T-helper 2 cell treated with Interferon-gamma antibody and Interleukin-4, amounts not matched to agents 5 μg/mL and 100 μg/mL, for 36 hours (primary cell): ENCODE data around the gene MCCD1.
"Not testable (repeated sequence)": the region's sequence is repeated elsewhere in the genome, so short reads cannot be mapped to it uniquely, and the experiment has no call there.

Experiments used
- DNase-seq: peaks from one replicate; pipeline ENCODE4 v3.0.0; 2021; ENCODE audit warnings: low spot score
- H3K27ac Mint-ChIP-seq: one replicate; pipeline ENCODE4 v1.8.0; 2021; ENCODE audit warnings: mild to moderate bottlenecking, mixed read lengths
- H3K27me3 Mint-ChIP-seq: one replicate; pipeline ENCODE4 v1.8.0; 2021; ENCODE audit warnings: low read depth, mixed read lengths
- H3K36me3 Mint-ChIP-seq: one replicate; pipeline ENCODE4 v1.8.0; 2021; ENCODE audit warnings: low read depth, mixed read lengths
- H3K4me1 Mint-ChIP-seq: one replicate; pipeline ENCODE4 v1.8.0; 2021; ENCODE audit warnings: low read depth, mixed read lengths
- H3K4me3 Mint-ChIP-seq: one replicate; pipeline ENCODE4 v1.8.0; 2022; ENCODE audit warnings: mild to moderate bottlenecking, moderate library complexity, mixed read lengths
- H3K9me3 Mint-ChIP-seq: one replicate; pipeline ENCODE4 v1.8.0; 2021; ENCODE audit warnings: mixed read lengths

MCCD1 gene, protein sequence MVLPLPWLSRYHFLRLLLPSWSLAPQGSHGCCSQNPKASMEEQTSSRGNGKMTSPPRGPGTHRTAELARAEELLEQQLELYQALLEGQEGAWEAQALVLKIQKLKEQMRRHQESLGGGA

DNA sequence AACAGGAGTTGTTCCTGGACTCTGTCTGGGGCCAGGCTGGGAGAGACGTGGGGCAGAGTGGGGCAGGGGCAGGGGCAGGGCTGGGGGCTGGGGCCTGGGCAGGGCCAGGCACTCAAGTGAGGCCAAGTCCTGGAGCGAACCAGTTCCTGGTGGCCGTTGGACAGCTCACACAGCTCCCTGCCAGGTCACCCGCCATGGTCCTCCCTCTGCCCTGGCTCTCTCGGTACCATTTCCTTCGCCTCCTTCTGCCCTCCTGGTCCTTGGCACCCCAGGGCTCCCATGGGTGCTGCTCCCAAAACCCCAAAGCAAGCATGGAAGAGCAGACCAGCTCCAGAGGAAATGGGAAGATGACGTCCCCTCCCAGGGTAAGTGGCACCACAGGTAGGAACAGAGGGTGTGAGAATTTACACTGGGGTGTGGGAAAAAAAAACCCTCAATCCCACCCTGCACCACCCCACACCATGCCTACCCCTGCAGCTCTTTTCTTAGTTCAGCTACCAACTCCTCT lies at the start of gene MCCD1:
Gene MCCD1 (plus strand): TSS at position 142 of the 508 bp plus-strand sequence. CDS start 53 bp downstream, at position 195.
- Mint-ChIP-seq H3K27ac (no peak within 1 kb of the TSS), H3K9me3 (no peaks in the 10 kb centered on the region)

DNA sequence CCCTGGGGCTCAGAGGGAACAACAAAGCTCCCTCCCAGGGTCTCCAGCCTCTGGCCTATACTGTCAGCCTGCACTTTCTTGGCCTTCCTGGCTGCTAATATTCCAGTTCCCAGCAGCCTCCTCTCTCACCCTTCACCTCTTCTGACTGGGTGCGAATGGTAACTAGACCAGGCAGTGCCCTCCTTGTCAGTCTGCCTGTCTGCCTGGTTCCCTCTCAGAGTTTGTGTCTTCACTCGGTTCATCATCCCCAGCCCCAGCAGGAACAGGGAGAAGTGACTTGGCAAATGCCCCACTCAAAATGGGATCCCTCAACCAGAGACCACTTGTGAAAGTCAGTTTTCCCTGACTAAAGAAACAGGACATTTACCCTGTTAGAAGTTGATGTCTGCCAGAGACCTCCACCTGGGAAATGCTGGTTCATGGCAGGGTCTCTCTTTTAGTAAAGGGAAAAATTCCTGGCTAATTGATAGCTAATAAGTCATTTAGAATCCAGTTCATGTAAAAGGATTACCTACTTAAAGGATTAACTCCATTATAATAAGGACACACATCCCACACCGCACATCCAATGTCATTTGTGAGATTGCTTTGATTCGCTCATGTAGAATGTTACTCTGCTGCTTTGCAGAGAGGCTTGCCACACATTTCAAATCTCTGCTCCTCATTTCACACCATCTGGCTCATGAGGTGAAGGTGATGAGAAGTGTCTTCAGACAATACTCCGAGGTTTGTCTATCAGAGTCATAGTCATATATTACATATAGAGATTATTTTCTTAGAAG lies 49.4 kb upstream of the MCCD1 start:
- no peak for DNase-seq
- Mint-ChIP-seq H3K27ac (no peak overlapping the region), H3K4me1 (no peaks in the 10 kb centered on the region), H3K4me3 (no peak overlapping the region), H3K27me3 (no peaks in the 10 kb centered on the region), H3K9me3 (no peaks in the 10 kb centered on the region), H3K36me3 (peaks cover under 1% of the 10 kb centered on the region)

More for the DNA sequence above, at the start of gene MCCD1:
- Mint-ChIP-seq H3K36me3 (peaks cover 38% of the 10 kb centered on the region), H3K4me3 (no peak within 1 kb of the TSS), H3K4me1 (peaks cover 6% of the 10 kb centered on the region), H3K27me3 (no peaks in the 10 kb centered on the region)
- DNase-seq, result no peak

DNA sequence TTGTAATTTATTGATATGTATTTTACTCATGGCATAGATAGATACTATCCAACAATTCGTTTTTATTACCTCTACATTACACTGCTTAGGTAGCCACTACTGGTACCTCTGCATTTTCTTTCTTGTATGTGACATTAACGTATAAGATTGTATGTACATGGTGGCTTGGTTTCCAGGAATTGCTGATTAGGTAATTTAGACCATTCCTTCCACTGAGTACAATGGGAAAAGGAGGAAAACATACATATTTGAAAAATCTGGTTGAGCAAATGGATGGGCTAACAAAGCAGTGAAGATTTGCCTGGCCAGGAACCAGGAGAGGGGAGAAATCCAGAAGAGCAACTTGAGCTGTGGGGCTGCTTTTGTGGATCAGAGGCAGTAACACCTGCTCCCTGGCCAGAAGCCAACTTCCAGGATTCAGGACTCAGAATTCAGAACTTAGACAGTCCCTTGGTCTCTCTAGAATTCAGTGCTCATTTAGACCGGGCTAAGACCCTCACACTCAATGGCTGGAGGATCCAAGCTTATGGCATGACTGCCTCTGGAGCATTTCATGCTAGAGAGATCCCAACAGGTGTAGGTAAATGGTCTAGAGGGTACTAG lies 48.7 kb upstream of the MCCD1 start:
- no peak for DNase-seq
- Mint-ChIP-seq H3K4me1 (no peaks in the 10 kb centered on the region), H3K27ac (no peak overlapping the region), H3K4me3 (no peak overlapping the region), H3K27me3 (no peaks in the 10 kb centered on the region), H3K9me3 (no peaks in the 10 kb centered on the region), H3K36me3 (no peaks in the 10 kb centered on the region)

DNA sequence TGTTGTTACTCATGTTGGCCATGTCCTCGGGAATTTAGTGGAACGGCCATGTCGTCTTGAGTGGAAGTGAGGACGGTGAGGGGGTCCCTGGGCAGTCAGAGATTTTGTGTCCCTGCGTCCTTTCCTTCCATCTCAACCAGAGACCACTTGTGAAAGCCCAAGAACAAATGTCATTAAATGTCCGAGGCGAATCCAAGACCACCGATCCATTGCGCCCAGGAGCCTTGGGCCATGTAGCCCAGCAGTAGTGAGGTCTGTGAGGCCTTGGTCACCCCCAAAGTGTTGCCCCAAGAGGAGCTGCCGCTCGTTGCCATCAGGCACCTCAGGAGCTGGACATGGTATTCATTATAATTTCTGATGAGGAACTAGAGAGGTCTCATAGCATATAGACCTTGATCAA lies 48.2 kb upstream of the MCCD1 start:
- Mint-ChIP-seq H3K27me3 (no peaks in the 10 kb centered on the region), H3K36me3 (no peaks in the 10 kb centered on the region), H3K9me3 (no peaks in the 10 kb centered on the region), H3K4me1 (no peaks in the 10 kb centered on the region), H3K4me3 (no peak overlapping the region), H3K27ac (no peak overlapping the region)
- DNase-seq, result no peak

DNA sequence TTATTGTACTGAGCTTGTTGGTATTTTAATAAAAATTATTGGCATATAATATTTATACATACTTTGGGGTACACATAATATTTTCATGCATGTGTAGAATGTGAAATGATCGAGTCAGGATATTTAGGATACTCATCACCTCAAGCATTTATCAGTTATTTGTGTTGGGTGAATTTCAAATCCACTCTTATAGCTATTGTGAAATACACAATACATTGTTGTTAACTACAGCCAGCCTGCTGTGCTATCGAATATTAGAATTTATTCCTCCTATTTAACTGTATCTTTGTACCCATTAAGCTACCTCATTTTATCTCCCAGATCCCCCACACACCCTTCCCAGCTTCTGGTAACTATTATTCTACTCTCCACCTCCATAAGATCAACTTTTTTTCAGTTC lies 45.4 kb upstream of the MCCD1 start:
- no peak for DNase-seq
- Mint-ChIP-seq H3K36me3 (no peaks in the 10 kb centered on the region), H3K4me1 (peaks cover 2% of the 10 kb centered on the region), H3K27ac (no peak overlapping the region), H3K4me3 (no peak overlapping the region), H3K9me3 (no peaks in the 10 kb centered on the region), H3K27me3 (no peaks in the 10 kb centered on the region)

DNA sequence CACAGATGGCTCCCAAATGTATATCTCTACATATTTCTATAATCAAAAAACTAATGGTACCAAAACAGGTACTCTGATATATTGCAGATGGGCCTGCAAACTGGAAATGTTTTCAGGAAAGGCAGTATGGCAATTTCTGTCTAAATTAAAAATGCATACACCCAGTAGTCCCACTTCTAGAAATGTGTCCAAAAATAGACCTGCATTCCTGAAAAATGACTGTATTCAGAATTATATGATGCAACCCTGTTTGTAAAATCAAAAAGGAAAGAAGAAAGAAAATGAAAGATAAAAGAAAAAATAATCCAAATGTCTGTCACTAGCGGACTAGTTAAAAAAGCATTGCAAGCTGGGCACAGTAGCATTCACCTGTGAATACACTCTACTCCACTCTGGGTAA lies 43.7 kb upstream of the MCCD1 start:
- no peak for DNase-seq
- no peaks in the 10 kb centered on the region for H3K27me3 Mint-ChIP-seq
- H3K4me3 Mint-ChIP-seq, result no peak overlapping the region
- H3K9me3 Mint-ChIP-seq, result no peaks in the 10 kb centered on the region
- H3K4me1 Mint-ChIP-seq, result peaks cover 5% of the 10 kb centered on the region
- no peak overlapping the region for H3K27ac Mint-ChIP-seq
- H3K36me3 Mint-ChIP-seq, result no peaks in the 10 kb centered on the region

DNA sequence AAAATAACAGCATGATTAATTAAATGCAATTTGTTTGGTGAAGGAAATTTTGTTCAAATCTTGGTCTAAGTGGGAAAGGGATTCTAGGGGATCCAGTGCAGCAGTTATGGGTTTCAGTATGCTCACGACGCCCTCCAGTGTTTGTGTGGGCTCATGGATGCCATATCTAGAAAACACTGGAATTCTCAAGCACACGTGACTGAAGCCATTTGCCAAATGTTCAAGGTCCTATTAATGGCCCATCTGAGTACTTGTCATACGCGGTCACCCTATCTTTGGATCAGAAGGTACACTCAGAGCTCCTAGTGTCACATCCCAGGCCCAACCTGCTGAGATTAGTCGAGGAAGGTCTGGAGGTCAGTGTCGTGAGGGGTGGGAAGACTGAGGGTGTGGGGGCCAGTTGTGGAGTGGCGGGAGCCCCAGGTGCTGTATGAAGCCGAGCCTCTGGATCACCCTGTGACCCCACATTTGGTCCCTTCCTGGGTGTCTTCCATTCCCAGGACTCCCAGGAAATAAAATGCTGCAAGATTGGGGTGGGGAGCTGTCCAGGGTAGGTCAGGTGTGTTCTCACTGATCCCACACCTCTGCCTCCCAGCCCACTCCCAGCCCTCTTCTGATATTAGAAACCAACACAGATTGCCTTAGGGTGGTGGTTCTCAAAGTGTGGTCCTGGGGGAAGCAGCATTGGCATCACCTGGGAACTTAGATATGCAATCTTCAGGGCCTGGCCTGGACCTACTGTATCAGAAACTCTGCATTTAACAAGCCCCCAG lies 42.5 kb upstream of the MCCD1 start:
- not testable (repeated sequence) for H3K27me3 Mint-ChIP-seq, H3K9me3 Mint-ChIP-seq, H3K4me3 Mint-ChIP-seq, H3K27ac Mint-ChIP-seq, DNase-seq, H3K36me3 Mint-ChIP-seq
- peaks cover 12% of the 10 kb centered on the region for H3K4me1 Mint-ChIP-seq

DNA sequence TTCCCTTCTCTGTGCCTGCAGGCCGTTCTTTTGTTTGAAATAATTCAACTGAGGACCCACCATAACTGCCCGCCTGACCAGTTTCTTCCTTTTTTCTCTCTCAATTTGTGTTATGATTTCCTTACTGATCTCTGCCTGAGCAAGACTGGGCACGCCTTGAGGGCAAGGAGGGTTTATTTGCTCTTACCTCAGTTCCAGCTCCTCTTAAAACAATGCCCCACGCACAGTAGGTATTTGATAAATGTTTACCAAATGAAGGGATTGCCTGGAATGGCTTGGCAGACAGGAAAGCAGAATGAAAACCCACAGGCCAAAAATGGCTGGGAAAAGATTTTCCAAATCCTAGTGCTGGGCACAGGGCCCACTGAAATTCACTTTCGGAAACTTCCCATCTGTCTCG lies 41.1 kb upstream of the MCCD1 start:
- not testable (repeated sequence) for DNase-seq, H3K4me3 Mint-ChIP-seq, H3K27me3 Mint-ChIP-seq, H3K27ac Mint-ChIP-seq, H3K9me3 Mint-ChIP-seq, H3K36me3 Mint-ChIP-seq
- peaks cover 18% of the 10 kb centered on the region for H3K4me1 Mint-ChIP-seq

DNA sequence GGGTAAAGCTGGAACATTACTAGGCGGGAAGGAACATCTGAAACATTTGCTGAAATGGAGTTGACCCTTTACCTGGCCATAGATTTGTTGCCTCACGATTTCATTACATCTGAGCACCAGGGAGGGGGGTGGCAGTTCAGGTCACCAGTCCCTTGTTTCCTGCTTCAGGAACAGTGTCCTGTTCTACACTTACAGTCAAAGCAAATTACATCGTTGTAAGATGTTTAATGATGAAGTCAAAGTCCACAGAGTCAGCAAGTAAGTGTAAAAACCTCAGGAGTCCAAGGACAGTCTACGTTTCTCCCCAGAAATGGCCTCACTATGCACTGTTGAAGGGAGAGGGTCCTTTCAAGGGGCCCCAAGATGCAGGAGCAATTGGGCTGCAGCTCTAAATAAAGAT lies 39.7 kb upstream of the MCCD1 start:
- H3K36me3 Mint-ChIP-seq, result peaks cover 6% of the 10 kb centered on the region
- no peak overlapping the region for H3K4me3 Mint-ChIP-seq
- peaks cover 22% of the 10 kb centered on the region for H3K4me1 Mint-ChIP-seq
- no peak overlapping the region for H3K27ac Mint-ChIP-seq
- no peaks in the 10 kb centered on the region for H3K27me3 Mint-ChIP-seq
- no peak for DNase-seq
- no peaks in the 10 kb centered on the region for H3K9me3 Mint-ChIP-seq

DNA sequence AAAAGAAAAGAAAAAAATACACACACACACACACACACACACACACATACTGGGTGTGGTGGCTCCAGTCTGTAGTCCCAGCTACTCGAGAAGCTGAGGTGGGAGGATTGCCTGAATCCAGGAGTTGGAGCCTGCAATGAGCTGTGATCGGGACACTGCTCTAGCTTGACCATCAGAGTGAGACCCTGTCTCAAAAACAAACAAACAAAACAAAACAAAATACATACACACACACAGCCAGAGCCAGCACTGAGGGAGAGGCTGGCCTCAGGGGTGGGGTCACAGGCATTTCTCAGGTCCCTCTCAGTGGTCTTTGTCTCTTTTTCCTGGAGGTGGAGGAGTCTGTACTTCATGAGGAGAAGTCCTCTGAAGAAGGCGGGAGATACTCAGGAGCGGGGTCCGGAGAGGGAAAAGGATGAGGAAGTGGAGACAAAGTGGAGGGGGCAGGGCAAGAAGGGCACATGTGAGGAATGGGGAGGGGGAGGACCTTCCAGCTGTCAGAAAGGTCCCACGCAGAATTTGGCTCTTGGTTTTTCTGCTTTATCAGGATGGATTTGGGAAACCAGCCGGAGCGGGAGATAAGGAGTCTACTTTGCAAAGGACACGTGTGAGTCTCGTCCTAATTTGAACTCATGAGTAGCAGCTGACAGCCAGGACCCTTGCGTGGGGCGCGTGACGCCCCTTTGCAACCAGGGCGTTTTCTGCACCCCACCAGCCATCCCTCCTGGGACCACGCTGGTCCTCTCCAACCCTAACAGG lies 38.5 kb upstream of the MCCD1 start:
- peak overlapping the region; percentile 62 for H3K27ac Mint-ChIP-seq
- peaks cover 8% of the 10 kb centered on the region for H3K36me3 Mint-ChIP-seq
- no peak for DNase-seq
- peak overlapping the region; percentile 17 for H3K4me3 Mint-ChIP-seq
- H3K4me1 Mint-ChIP-seq, result peaks cover 23% of the 10 kb centered on the region
- no peaks in the 10 kb centered on the region for H3K9me3 Mint-ChIP-seq
- no peaks in the 10 kb centered on the region for H3K27me3 Mint-ChIP-seq

DNA sequence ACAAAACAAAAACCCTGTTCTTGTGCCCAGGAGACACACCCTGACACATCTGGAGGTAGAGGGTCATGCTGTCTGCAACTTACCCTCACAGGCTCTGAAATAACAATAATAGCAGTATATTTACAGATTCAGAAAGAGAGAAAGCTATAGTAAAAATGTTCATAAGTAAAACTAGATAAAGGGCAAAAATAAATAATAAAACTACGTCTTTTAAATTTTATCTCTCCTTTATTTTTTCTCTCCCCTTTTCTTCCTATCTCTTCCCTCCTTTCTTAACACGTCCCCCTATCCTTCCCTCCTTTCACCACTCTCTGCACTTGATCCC lies 35.2 kb upstream of the MCCD1 start:
- peak overlapping the region; percentile 98 for H3K27ac Mint-ChIP-seq
- peaks cover 36% of the 10 kb centered on the region for H3K4me1 Mint-ChIP-seq
- peaks cover 14% of the 10 kb centered on the region for H3K36me3 Mint-ChIP-seq
- not testable (repeated sequence) for H3K9me3 Mint-ChIP-seq, H3K27me3 Mint-ChIP-seq, DNase-seq
- peak overlapping the region; percentile 93 for H3K4me3 Mint-ChIP-seq

DNA sequence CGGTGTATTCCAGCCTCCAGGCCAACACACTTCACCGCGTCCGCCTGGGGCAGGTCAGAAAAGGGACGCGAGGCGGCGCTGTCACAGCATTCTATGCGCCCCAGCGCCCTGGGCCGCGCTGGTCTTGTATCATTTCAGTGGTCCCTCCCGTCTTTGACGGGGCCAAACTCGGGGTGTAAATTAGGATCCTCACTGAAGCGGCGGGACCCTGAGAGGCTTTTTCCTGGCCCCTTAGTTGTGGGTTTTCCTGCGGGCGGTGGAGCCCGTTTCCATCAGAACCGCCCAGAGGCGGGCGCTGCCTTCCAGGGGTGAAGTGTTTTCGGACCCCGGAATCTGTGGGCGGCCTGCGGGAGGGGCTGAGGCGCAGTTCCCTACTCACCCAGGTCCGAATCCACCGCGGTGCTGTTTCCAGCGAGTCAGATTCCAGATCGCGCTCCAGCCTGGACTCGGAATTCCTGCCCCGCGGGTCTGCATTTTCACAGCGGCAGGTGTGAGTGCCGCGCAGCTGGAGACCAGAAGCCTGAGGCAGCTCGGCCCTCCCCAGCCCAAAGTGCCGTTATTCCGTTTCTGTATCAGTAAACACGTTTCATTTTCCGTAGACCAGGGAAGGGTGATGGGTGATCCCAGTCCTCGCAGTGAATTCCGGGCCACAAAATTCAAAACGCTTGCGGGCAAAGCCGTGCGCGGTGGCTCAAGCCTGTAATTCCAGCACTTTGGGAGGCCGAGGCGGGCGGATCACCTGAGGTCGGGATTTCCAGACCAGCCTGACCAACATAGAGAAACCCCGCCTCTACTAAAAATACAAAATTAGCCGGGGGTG lies 34.7 kb upstream of the MCCD1 start:
- Mint-ChIP-seq H3K4me1 (peaks cover 40% of the 10 kb centered on the region), H3K4me3 (peak overlapping the region; percentile 93), H3K27ac (peak overlapping the region; percentile 98), H3K27me3 (no peaks in the 10 kb centered on the region), H3K9me3 (no peaks in the 10 kb centered on the region), H3K36me3 (peaks cover 17% of the 10 kb centered on the region)
- DNase-seq, result peak; percentile 74

DNA sequence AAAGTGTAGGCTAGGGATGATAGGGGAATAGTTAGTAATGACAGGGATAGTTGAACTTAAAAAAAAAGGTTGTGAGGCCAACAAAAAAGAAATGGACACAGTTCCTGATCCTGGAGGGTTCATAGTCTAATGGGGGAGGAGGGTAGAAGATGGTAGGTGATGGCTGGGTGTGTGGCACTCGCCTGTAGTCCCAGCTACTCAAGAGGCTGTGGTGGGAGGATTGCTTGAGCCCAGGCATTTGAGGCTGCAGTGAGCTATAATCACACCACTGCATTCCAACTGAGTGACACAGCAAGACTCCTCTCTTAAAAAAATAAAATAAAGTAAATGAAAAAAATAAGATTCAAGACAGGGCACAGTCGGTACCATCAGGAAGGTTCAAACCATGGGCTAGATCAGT lies 33.2 kb upstream of the MCCD1 start:
- no peaks in the 10 kb centered on the region for H3K27me3 Mint-ChIP-seq
- H3K9me3 Mint-ChIP-seq, result no peaks in the 10 kb centered on the region
- peaks cover 20% of the 10 kb centered on the region for H3K36me3 Mint-ChIP-seq
- no peak for DNase-seq
- H3K27ac Mint-ChIP-seq, result peak overlapping the region; percentile 81
- H3K4me1 Mint-ChIP-seq, result peaks cover 40% of the 10 kb centered on the region
- H3K4me3 Mint-ChIP-seq, result peak overlapping the region; percentile 93
